A549 (cell line): ENCODE measurements around the gene RHBDL2. TPM values are rescaled to one million over a fixed set of nuclear protein-coding genes. Genes with fewer than 3 reads are reported as not detected.

Experiments used
- ATAC-seq, 2 experiments: fragments of 200-7000 bp in 1 of 2; fragments of >200 bp in 1 of 2; cut with Nextera tagmentation in 1 of 2; cut with Tn5 transposase in 1 of 2; 3 replicates each; pipeline versions ENCODE4 v1.8.0 to v1.9.1; 2018 to 2020; ENCODE audit warnings: mild to moderate bottlenecking in 1 of 2, moderate library complexity in 1 of 2
- CTCF ChIA-PET: fragments of 300-600 bp; sonication (Branson Sonifier 250); formaldehyde crosslinking; extraction: SDS; loops from one replicate; lab custom pipeline; 2021; ENCODE audit warnings: antibody characterized with exemption, inconsistent platforms; lab: Yijun Ruan, JAX
- POLR2A ChIA-PET: fragments of 350-600 bp; formaldehyde crosslinking; extraction: SDS; loops from one replicate; lab custom pipeline; 2021; ENCODE audit warnings: antibody characterized with exemption, inconsistent platforms; lab: Yijun Ruan, JAX
- DNase-seq, 2 experiments: peaks; one replicate each; pipeline versions ENCODE4 v3.0.0 to v3.0.0-alpha.2; 2011 to 2016; ENCODE audit warnings: low read depth in 1 of 2, low spot score in 1 of 2
- FAIRE-seq: peaks from 2 replicates; lab custom pipeline; 2011; peaks lifted over from hg19 to GRCh38; lab: Jason Lieb, UNC
- H3K27ac ChIP-seq, 2 experiments: fragments of >200 bp; sonication (Bioruptor Twin); formaldehyde crosslinking; 3 replicates each; pipeline ENCODE4 v1.5.1; 2016 to 2017
- H3K4me1 ChIP-seq: fragments of >200 bp; sonication (Bioruptor Twin); formaldehyde crosslinking; 3 replicates; pipeline ENCODE4 v1.6.1; 2016
- H3K4me2 ChIP-seq: fragments of >200 bp; sonication (Bioruptor Twin); formaldehyde crosslinking; 3 replicates; pipeline ENCODE4 v1.6.1; 2016
- H3K4me3 ChIP-seq: fragments of >200 bp; sonication (Bioruptor Twin); formaldehyde crosslinking; 3 replicates; pipeline ENCODE4 v1.5.1; 2016
- H3K9me3 ChIP-seq: fragments of >200 bp; sonication (Bioruptor Twin); formaldehyde crosslinking; 3 replicates; pipeline ENCODE4 v1.6.1; 2016
- CBX2 ChIP-seq: fragments of 200-600 bp; sonication (generic); IDR thresholded peaks from 2 replicates; pipeline ENCODE4 v1.6.1; 2016; ENCODE audit warnings: low read depth, mild to moderate bottlenecking, borderline replicate concordance
- CEBPB ChIP-seq, 2 experiments: fragments of >200 bp in 1 of 2; sonication (Bioruptor Twin) in 1 of 2; formaldehyde crosslinking in 1 of 2; IDR thresholded peaks; 2 replicates each; pipeline ENCODE4 v1.6.1; 2012 to 2016
- ESRRA ChIP-seq: fragments of 150-350 bp; IDR thresholded peaks from 2 replicates; pipeline ENCODE4 v1.6.1; 2014; ENCODE audit warnings: mild to moderate bottlenecking, low read length, borderline replicate concordance
- FOXS1 ChIP-seq: fragments of 250-450 bp; sonication (Bioruptor Pico); IDR thresholded peaks from 2 replicates; pipeline ENCODE4 v1.5.0; 2020; ENCODE audit warnings: mild to moderate bottlenecking, moderate library complexity
- HEYL ChIP-seq: fragments of 250-450 bp; sonication (Bioruptor Pico); IDR thresholded peaks from 2 replicates; pipeline ENCODE4 v1.8.0; 2021; ENCODE audit warnings: mild to moderate bottlenecking, moderate library complexity
- KDM5A ChIP-seq: fragments of 200-600 bp; sonication (generic); IDR thresholded peaks from 2 replicates; pipeline ENCODE4 v1.6.1; 2016; ENCODE audit warnings: antibody characterized with exemption, mild to moderate bottlenecking
- MAZ ChIP-seq: fragments of 150-350 bp; IDR thresholded peaks from 2 replicates; pipeline ENCODE4 v1.6.1; 2014; ENCODE audit warnings: antibody characterized with exemption, low read depth, low read length, borderline replicate concordance
- RFX5 ChIP-seq: fragments of 450-650 bp; IDR thresholded peaks from 2 replicates; pipeline ENCODE4 v1.7.1; 2014; ENCODE audit warnings: antibody characterized with exemption, mild to moderate bottlenecking, moderate library complexity
- RNF2 ChIP-seq: fragments of 200-600 bp; sonication (generic); IDR thresholded peaks from 2 replicates; pipeline ENCODE4 v1.6.1; 2016; ENCODE audit warnings: low read depth, mild to moderate bottlenecking, antibody characterized with exemption, moderate library complexity, borderline replicate concordance
- TP53 ChIP-seq: fragments of 250-450 bp; sonication (Bioruptor Pico); IDR thresholded peaks from 2 replicates; pipeline ENCODE4 v1.5.0; 2021; ENCODE audit warnings: mild to moderate bottlenecking, moderate library complexity
- ZC3H11A ChIP-seq: fragments of 450-650 bp; IDR thresholded peaks from 2 replicates; pipeline ENCODE4 v1.6.1; 2014; ENCODE audit warnings: antibody characterized with exemption, mild to moderate bottlenecking
- ZFP36 ChIP-seq: fragments of 450-650 bp; IDR thresholded peaks from 2 replicates; pipeline ENCODE4 v1.6.1; 2014; ENCODE audit warnings: borderline replicate concordance; ENCODE audit not compliant: partially characterized antibody
- WGBS: methylation state at CpG from one replicate; pipeline ENCODE4 v1.1.6; 2017; ENCODE audit errors: missing lambda C conversion rate; 5-methylcytosine and 5-hydroxymethylcytosine counted together
- polyA plus RNA-seq, 4 experiments: library from polyadenylated mRNA; depleted of rRNA in 3 of 4; stranded (reverse); fragments of >200 nt; fragmentation: RNase III in 1 of 4; extraction: RNeasy Plus Mini Kit Qiagen cat#74134 plus additional on column Dnase treatment in 1 of 4; gene quantifications; 2 replicates in 3 of 4; 3 replicates in 1 of 4; pipeline ENCODE4 v1.2.3, GENCODE V29; 2011 to 2017
- TF ChIP-seq, protein P1 (sequence below): fragments of 150-350 bp; IDR thresholded peaks from 2 replicates; pipeline ENCODE4 v1.6.1; 2014; ENCODE audit warnings: low read depth, mild to moderate bottlenecking, low read length
- TF ChIP-seq, protein P2 (sequence below): fragments of 250-450 bp; sonication (Bioruptor Pico); IDR thresholded peaks from 2 replicates; pipeline ENCODE4 v1.5.0; 2020; ENCODE audit warnings: low read depth, mild to moderate bottlenecking, moderate library complexity
- TF ChIP-seq, protein P3 (sequence below): fragments of >200 bp; sonication (Bioruptor Twin); formaldehyde crosslinking; IDR thresholded peaks from 3 replicates; pipeline ENCODE4 v1.5.1; 2016
- TF ChIP-seq, protein P4 (sequence below): fragments of 250-450 bp; sonication (Bioruptor Pico); IDR thresholded peaks from 2 replicates; pipeline ENCODE4 v1.5.0; 2021; ENCODE audit warnings: mild to moderate bottlenecking, moderate library complexity, borderline replicate concordance
- TF ChIP-seq, protein P5 (sequence below): fragments of 200-600 bp; sonication (generic); IDR thresholded peaks from 2 replicates; pipeline ENCODE4 v1.6.1; 2016; ENCODE audit warnings: antibody characterized with exemption, mild to moderate bottlenecking, moderate library complexity
- TF ChIP-seq, protein P6 (sequence below): fragments of >200 bp; sonication (Bioruptor Twin); formaldehyde crosslinking; IDR thresholded peaks from 2 replicates; pipeline ENCODE4 v1.6.1; 2016

The RHBDL2 gene
- polyA plus RNA-seq, 2 of the 4 experiments (the other 2 are of a cell fraction) = 2.6 to 3.6 TPM

DNA sequence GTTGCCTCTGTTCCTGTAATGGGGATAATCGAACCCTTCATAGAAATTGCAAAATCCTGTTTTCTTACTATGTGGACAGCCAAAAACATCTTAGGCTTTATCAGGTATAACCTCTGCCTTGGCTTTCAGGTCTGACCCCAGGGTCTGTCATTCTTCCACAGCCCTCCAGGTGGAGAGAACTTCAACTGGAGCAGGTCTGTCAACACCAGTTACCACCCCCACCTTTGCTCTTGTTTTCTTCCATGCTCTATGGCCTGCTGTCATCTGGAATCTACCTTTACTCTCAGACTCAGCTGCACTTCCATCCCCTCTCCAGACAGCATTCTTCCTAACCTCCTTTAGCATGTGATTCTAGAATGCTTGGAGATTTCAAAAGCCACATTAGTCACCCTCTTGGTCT lies 49.9 kb downstream of the RHBDL2 start:
- H3K4me1 ChIP-seq = no peaks in the 10 kb centered on the region
- TF ChIP-seq, protein P1, sequence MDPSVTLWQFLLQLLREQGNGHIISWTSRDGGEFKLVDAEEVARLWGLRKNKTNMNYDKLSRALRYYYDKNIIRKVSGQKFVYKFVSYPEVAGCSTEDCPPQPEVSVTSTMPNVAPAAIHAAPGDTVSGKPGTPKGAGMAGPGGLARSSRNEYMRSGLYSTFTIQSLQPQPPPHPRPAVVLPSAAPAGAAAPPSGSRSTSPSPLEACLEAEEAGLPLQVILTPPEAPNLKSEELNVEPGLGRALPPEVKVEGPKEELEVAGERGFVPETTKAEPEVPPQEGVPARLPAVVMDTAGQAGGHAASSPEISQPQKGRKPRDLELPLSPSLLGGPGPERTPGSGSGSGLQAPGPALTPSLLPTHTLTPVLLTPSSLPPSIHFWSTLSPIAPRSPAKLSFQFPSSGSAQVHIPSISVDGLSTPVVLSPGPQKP = no peak
- TF ChIP-seq TP53 (CRISPR knock-in tag) = no peak
- TF ChIP-seq KDM5A = no peak
- no peak for TF ChIP-seq FOXS1 (CRISPR knock-in tag)
- TF ChIP-seq ZC3H11A = no peak
- TF ChIP-seq MAZ = no peak
- no peak for TF ChIP-seq CBX2
- no peak for TF ChIP-seq ZFP36
- TF ChIP-seq, protein P2, sequence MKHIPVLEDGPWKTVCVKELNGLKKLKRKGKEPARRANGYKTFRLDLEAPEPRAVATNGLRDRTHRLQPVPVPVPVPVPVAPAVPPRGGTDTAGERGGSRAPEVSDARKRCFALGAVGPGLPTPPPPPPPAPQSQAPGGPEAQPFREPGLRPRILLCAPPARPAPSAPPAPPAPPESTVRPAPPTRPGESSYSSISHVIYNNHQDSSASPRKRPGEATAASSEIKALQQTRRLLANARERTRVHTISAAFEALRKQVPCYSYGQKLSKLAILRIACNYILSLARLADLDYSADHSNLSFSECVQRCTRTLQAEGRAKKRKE (CRISPR knock-in tag) = no peak
- no peak for TF ChIP-seq HEYL
- no peak for TF ChIP-seq RFX5
- TF ChIP-seq CEBPB (IDR thresholded peaks at IDR 0.05) = no peak
- DNase-seq (peak; percentile 12 to 18), FAIRE-seq (no peak), ATAC-seq (peak; percentile 61 to 66; a peak in 5 of 6 replicates)
- WGBS = 76% methylated on average over 1 of the region's 1 CpG
- H3K4me2 ChIP-seq = no peak overlapping the region
- no peak overlapping the region for H3K27ac ChIP-seq
- no peaks in the 10 kb centered on the region for H3K9me3 ChIP-seq
- POLR2A ChIA-PET = no interaction called here
- CTCF ChIA-PET = interaction anchor here (1.8 kb wide), 1 partner anchor 200 kb away, joined by 5 read pairs; no protein-coding TSS in a partner anchor
- no peak overlapping the region for H3K4me3 ChIP-seq

DNA sequence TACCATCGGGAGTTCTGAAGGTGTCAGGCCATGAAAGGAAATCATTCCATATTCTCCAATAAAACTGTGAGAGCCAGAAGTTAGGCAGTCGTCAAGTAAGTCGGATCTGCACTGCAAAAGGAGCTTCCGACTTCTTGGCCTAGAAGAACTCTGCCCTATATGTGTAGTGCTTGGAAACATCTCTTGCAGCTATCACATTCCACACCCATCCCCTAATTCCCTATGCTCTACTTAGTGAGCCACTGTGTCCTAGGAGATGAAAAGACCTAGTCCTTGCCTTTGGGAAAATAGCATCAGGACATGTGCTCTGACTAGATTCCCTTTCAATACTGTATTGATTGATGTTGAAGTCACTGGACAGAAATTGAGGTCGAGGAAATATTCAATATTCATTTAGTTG lies 52.0 kb downstream of the RHBDL2 start:
- TF ChIP-seq RNF2 = no peak
- no peaks in the 10 kb centered on the region for H3K4me1 ChIP-seq
- no peak overlapping the region for H3K4me3 ChIP-seq
- DNase-seq (no peak), FAIRE-seq (no peak), ATAC-seq (no peak)
- POLR2A ChIA-PET = no interaction called here
- H3K9me3 ChIP-seq = no peaks in the 10 kb centered on the region
- 57% methylated on average over 5 of the region's 5 CpGs for WGBS
- no peak overlapping the region for H3K4me2 ChIP-seq
- CTCF ChIA-PET = interaction anchor here (0.8 kb wide), 1 partner anchor 202 kb away, joined by 3 read pairs; no protein-coding TSS in a partner anchor
- H3K27ac ChIP-seq = no peak overlapping the region

DNA sequence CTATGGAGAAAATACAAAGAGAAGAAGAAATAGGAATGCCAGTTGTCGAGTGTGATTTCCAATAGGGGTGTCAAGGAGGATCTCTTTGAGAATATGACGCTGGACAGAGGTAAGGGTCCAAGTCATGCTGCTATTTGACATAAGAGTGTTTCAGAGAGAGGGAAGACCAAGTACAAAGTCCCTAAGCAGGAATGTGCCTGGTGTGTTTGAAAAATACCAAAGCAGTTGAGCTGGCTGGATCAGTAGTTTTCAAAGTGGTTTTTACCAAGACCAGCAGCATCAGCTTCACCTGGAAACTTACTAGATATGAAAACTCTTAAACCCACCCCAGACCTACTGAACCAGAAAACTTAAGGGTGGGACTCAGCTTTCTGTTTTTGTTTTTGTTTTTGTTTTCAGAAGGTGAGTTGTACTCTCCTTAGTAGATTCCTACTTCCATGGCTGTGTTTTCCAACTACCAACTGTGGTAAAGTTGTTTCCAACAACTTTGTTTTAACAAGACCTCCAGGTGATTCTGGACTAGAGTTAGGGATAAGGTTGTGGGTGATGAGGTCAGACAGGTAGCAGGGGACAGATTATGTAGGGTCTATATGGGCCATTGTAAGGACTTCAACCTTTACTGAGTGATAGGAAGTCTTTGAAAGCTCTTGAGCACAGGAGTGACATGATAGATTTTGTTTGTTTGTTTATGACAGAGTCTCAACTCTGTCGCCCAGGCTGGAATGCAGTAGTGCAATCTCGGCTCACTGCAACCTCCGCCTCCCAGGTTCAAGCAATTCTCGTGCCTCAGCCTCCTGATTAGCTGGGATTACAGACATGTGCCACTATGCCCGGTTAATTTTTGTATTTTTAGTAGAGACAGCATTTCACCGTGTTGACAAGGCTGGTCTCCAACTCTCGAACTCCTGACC lies 53.0 kb downstream of the RHBDL2 start:
- CTCF ChIA-PET = interaction anchor here (1.6 kb wide), 1 partner anchor 10 kb away, joined by 3 read pairs; no protein-coding TSS in a partner anchor
- Histone ChIP-seq H3K4me2 (no peak overlapping the region), H3K4me3 (no peak overlapping the region), H3K4me1 (no peaks in the 10 kb centered on the region), H3K27ac (no peak overlapping the region), H3K9me3 (no peaks in the 10 kb centered on the region)
- no peak for FAIRE-seq
- no peak for ATAC-seq
- DNase-seq = no peak
- POLR2A ChIA-PET = no interaction called here
- TF ChIP-seq, protein P3, sequence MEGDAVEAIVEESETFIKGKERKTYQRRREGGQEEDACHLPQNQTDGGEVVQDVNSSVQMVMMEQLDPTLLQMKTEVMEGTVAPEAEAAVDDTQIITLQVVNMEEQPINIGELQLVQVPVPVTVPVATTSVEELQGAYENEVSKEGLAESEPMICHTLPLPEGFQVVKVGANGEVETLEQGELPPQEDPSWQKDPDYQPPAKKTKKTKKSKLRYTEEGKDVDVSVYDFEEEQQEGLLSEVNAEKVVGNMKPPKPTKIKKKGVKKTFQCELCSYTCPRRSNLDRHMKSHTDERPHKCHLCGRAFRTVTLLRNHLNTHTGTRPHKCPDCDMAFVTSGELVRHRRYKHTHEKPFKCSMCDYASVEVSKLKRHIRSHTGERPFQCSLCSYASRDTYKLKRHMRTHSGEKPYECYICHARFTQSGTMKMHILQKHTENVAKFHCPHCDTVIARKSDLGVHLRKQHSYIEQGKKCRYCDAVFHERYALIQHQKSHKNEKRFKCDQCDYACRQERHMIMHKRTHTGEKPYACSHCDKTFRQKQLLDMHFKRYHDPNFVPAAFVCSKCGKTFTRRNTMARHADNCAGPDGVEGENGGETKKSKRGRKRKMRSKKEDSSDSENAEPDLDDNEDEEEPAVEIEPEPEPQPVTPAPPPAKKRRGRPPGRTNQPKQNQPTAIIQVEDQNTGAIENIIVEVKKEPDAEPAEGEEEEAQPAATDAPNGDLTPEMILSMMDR = no peak
- TF ChIP-seq, protein P4, sequence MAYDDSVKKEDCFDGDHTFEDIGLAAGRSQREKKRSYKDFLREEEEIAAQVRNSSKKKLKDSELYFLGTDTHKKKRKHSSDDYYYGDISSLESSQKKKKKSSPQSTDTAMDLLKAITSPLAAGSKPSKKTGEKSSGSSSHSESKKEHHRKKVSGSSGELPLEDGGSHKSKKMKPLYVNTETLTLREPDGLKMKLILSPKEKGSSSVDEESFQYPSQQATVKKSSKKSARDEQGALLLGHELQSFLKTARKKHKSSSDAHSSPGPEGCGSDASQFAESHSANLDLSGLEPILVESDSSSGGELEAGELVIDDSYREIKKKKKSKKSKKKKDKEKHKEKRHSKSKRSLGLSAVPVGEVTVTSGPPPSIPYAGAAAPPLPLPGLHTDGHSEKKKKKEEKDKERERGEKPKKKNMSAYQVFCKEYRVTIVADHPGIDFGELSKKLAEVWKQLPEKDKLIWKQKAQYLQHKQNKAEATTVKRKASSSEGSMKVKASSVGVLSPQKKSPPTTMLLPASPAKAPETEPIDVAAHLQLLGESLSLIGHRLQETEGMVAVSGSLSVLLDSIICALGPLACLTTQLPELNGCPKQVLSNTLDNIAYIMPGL (CRISPR knock-in tag) = no peak
- TF ChIP-seq, protein P5, sequence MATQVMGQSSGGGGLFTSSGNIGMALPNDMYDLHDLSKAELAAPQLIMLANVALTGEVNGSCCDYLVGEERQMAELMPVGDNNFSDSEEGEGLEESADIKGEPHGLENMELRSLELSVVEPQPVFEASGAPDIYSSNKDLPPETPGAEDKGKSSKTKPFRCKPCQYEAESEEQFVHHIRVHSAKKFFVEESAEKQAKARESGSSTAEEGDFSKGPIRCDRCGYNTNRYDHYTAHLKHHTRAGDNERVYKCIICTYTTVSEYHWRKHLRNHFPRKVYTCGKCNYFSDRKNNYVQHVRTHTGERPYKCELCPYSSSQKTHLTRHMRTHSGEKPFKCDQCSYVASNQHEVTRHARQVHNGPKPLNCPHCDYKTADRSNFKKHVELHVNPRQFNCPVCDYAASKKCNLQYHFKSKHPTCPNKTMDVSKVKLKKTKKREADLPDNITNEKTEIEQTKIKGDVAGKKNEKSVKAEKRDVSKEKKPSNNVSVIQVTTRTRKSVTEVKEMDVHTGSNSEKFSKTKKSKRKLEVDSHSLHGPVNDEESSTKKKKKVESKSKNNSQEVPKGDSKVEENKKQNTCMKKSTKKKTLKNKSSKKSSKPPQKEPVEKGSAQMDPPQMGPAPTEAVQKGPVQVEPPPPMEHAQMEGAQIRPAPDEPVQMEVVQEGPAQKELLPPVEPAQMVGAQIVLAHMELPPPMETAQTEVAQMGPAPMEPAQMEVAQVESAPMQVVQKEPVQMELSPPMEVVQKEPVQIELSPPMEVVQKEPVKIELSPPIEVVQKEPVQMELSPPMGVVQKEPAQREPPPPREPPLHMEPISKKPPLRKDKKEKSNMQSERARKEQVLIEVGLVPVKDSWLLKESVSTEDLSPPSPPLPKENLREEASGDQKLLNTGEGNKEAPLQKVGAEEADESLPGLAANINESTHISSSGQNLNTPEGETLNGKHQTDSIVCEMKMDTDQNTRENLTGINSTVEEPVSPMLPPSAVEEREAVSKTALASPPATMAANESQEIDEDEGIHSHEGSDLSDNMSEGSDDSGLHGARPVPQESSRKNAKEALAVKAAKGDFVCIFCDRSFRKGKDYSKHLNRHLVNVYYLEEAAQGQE = no peak
- TF ChIP-seq, protein P6, sequence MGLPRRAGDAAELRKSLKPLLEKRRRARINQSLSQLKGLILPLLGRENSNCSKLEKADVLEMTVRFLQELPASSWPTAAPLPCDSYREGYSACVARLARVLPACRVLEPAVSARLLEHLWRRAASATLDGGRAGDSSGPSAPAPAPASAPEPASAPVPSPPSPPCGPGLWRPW = no peak
- TF ChIP-seq ESRRA = no peak
- WGBS = 73% methylated on average over 9 of the region's 9 CpGs
